ENCODE data around the gene SEMA3A. TPM values are rescaled to one million over a fixed set of nuclear protein-coding genes. Genes with fewer than 3 reads are reported as not detected.

The SEMA3A gene
- total and polyA plus RNA-seq, 2 experiments from 2014 or later, result 19.8 to 46.4 TPM

GRCh38 chr7:83934118-83934734 is 260.4 kb downstream of the SEMA3A start:
- H3K4me3 ChIP-seq, result no peak overlapping the region
- H3K9me2 ChIP-seq (ENCODE audit: insufficient read depth), result no peaks in the 10 kb centered on the region
- TF ChIP-seq POLR2AphosphoS5 (IDR thresholded peaks at IDR 0.05; ENCODE audit: low read depth) (no peak), CTCF (conservative IDR thresholded peaks at IDR 0.05; ENCODE audit: low read depth in 2 of 2) (peak in 1 of 2 experiments; percentile 46; a peak in 1 of 4 replicates), ZNF462 (CRISPR knock-in tag; IDR thresholded peaks at IDR 0.05) (no peak)
- no peak for ATAC-seq
- H3K4me2 ChIP-seq, result no peak overlapping the region
- Mint-ChIP-seq H3K36me3 (ENCODE audit: low read depth) (no peaks in the 10 kb centered on the region), H3K4me3 (no peak overlapping the region), H3K9me3 (no peaks in the 10 kb centered on the region), H3K4me1 (0 out of 3 replicates have a peak, but pooled peaks cover 2% of the 10 kb centered on the region), H3K27ac (no peak overlapping the region), H3K27me3 (ENCODE audit: insufficient read depth, low read depth, poor library complexity) (no peaks in the 10 kb centered on the region)
- peak; percentile 27 for DNase-seq (ENCODE audit: low spot score)
- no peak overlapping the region for H2AFZ ChIP-seq
- no peaks in the 10 kb centered on the region for H3K79me2 ChIP-seq (replicated peaks; ENCODE audit: insufficient read depth)
- H4K20me1 ChIP-seq (replicated peaks; ENCODE audit: insufficient read depth), result no peaks in the 10 kb centered on the region
- no peaks in the 10 kb centered on the region for H3K27me3 ChIP-seq (ENCODE audit: insufficient read depth)
- no peaks in the 10 kb centered on the region for H3K4me1 ChIP-seq (ENCODE audit: insufficient read depth)
- no peaks in the 10 kb centered on the region for H3F3A ChIP-seq (replicated peaks; ENCODE audit: low read depth)
- no peak overlapping the region for H3K27ac ChIP-seq (ENCODE audit: low read depth)
- H3K36me3 ChIP-seq (ENCODE audit: insufficient read depth), result no peaks in the 10 kb centered on the region
